ENCODE data around the gene AGBL3. TPM values are rescaled to one million over a fixed set of nuclear protein-coding genes. Genes with fewer than 3 reads are reported as not detected.

AGBL3 gene
- total and polyA plus RNA-seq, 9 donors: 2.0 to 8.1 (median 4.2) TPM

- 51 to 53% (median 51%) methylated on average over 9 of the region's 9 CpGs for WGBS, 3 donors
- H3K27ac ChIP-seq: no peak overlapping the region
These were observed 31.9 kb upstream of the AGBL3 start for GRCh38 chr7:134954197-134955082.

GRCh38 chr7:134957005-134957404 is 29.3 kb upstream of the AGBL3 start:
- intact Hi-C loops (cut with DNase I): no loop called here
- H3K9me3 ChIP-seq: no peaks in the 10 kb centered on the region
- no peaks in the 10 kb centered on the region for H3K36me3 ChIP-seq
- H3K27me3 ChIP-seq: no peaks in the 10 kb centered on the region
- no peak for DNase-seq
- H3K4me3 ChIP-seq: no peak overlapping the region
- no peak overlapping the region for H3K27ac ChIP-seq
- no peaks in the 10 kb centered on the region for H3K4me1 ChIP-seq (ENCODE audit: insufficient read depth)
- TF ChIP-seq POLR2A (IDR thresholded peaks at IDR 0.05) (no peak), EP300 (IDR thresholded peaks at IDR 0.05) (no peak)
- TF ChIP-seq, protein P1, sequence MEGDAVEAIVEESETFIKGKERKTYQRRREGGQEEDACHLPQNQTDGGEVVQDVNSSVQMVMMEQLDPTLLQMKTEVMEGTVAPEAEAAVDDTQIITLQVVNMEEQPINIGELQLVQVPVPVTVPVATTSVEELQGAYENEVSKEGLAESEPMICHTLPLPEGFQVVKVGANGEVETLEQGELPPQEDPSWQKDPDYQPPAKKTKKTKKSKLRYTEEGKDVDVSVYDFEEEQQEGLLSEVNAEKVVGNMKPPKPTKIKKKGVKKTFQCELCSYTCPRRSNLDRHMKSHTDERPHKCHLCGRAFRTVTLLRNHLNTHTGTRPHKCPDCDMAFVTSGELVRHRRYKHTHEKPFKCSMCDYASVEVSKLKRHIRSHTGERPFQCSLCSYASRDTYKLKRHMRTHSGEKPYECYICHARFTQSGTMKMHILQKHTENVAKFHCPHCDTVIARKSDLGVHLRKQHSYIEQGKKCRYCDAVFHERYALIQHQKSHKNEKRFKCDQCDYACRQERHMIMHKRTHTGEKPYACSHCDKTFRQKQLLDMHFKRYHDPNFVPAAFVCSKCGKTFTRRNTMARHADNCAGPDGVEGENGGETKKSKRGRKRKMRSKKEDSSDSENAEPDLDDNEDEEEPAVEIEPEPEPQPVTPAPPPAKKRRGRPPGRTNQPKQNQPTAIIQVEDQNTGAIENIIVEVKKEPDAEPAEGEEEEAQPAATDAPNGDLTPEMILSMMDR (IDR thresholded peaks at IDR 0.05): no peak
- 92 to 93% (median 93%) methylated on average over 3 of the region's 3 CpGs for WGBS, 3 donors

More at GRCh38 chr7:134954197-134955082, 31.9 kb upstream of the AGBL3 start:
- Histone ChIP-seq H3K27me3 (no peaks in the 10 kb centered on the region), H3K9me3 (no peaks in the 10 kb centered on the region), H3K36me3 (no peaks in the 10 kb centered on the region), H3K4me1 (ENCODE audit: insufficient read depth) (no peaks in the 10 kb centered on the region), H3K4me3 (no peak overlapping the region)
- intact Hi-C loops (cut with DNase I): loop anchor here in 2 of 4 donors (2.0 to 5.0 kb wide), 2 partner anchors 262 to 264 kb away; no protein-coding TSS in a partner anchor
- DNase-seq: no peak
- TF ChIP-seq POLR2A (IDR thresholded peaks at IDR 0.05): no peak
- TF ChIP-seq EP300 (IDR thresholded peaks at IDR 0.05): no peak
- TF ChIP-seq, protein P1 (IDR thresholded peaks at IDR 0.05): peak in 2 of 3 donors; percentile 41 to 62

DNA sequence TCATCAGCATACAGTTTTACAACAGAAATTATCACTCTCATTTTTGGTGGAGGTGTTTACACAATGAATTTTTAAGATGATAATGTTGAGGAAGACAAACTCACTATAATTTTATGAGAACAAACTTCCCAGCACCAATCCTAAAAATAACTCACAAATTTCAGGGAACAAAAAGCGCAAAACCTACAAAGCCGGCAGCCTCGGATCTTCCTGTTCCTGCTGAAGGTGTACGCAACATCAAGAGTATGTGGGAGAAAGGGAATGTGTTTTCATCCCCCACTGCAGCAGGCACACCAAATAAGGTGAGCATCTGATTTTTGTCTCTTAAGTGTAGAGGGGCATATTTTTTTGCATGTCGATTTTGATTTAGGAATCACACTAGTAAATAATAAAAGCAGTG is 26.5 kb upstream of the AGBL3 start:
- intact Hi-C loops (cut with DNase I): no loop called here
- no peaks in the 10 kb centered on the region for H3K27me3 ChIP-seq
- WGBS, 3 donors: 93 to 94% (median 94%) methylated on average over 5 of the region's 5 CpGs
- no peak overlapping the region for H3K4me3 ChIP-seq
- no peak for TF ChIP-seq EP300 (IDR thresholded peaks at IDR 0.05)
- TF ChIP-seq POLR2A (IDR thresholded peaks at IDR 0.05): no peak
- TF ChIP-seq, protein P1 (IDR thresholded peaks at IDR 0.05): no peak
- H3K9me3 ChIP-seq: no peaks in the 10 kb centered on the region
- H3K27ac ChIP-seq: no peak overlapping the region
- no peaks in the 10 kb centered on the region for H3K36me3 ChIP-seq
- no peak for DNase-seq
- no peaks in the 10 kb centered on the region for H3K4me1 ChIP-seq (ENCODE audit: insufficient read depth)

DNA sequence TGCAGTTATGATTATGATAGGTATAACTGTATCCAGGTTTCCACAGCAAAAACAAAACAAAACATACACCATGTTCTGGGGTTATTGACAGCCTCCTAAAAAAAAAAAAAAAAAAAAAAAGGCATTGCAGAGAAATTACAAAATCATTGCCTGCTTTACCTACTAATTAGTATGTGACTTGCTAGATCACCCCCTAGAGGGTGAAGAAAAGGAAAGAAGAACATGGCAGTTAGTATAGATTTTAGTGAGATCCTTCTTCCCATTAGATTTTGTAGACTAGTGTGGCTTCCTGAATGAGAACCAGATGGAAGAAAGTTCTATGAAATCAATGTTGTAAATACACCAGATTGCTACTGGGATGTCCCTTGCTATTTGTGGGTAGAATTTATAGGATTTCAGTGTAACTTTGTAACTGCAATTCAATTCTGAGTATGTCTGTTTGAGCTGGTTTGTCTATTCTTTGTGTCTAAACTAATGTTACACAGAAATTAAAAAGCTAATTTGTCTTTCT is 24.0 kb upstream of the AGBL3 start:
- H3K9me3 ChIP-seq: no peaks in the 10 kb centered on the region
- DNase-seq: no peak
- no peaks in the 10 kb centered on the region for H3K4me1 ChIP-seq (ENCODE audit: insufficient read depth)
- H3K36me3 ChIP-seq: no peaks in the 10 kb centered on the region
- TF ChIP-seq POLR2A (IDR thresholded peaks at IDR 0.05) (no peak), EP300 (IDR thresholded peaks at IDR 0.05) (no peak)
- TF ChIP-seq, protein P1 (IDR thresholded peaks at IDR 0.05): no peak
- H3K4me3 ChIP-seq: no peak overlapping the region
- intact Hi-C loops (cut with DNase I): no loop called here
- H3K27me3 ChIP-seq: no peaks in the 10 kb centered on the region
- H3K27ac ChIP-seq: no peak overlapping the region

Data from ovary (tissue), 9 donors.